GM23248 (cell line): ENCODE data around the gene ZNF606. TPM values are rescaled to one million over a fixed set of nuclear protein-coding genes. Genes with fewer than 3 reads are reported as not detected.
A peak's percentile ranks its signal among the peaks of the same experiment; 100 is the strongest.
"Not testable (repeated sequence)": the region's sequence is repeated elsewhere in the genome, so short reads cannot be mapped to it uniquely, and the experiment has no call there.

ENCODE experiments used
- DNase-seq: peaks from one replicate; pipeline ENCODE4 v3.0.0-alpha.2; 2015
- H2AFZ ChIP-seq: fragments of 200-600 bp; sonication (generic); 2 replicates; pipeline ENCODE4 v1.6.1; 2016; ENCODE audit warnings: antibody characterized with exemption
- H3F3A ChIP-seq: fragments of 200-600 bp; sonication (generic); 2 replicates; pipeline ENCODE4 v1.6.1; 2016; ENCODE audit warnings: mild to moderate bottlenecking, antibody characterized with exemption, mixed run types; ENCODE audit not compliant: insufficient read depth
- H3K27ac ChIP-seq: fragments of 200-600 bp; sonication (generic); 2 replicates; pipeline ENCODE4 v1.5.1; 2016; ENCODE audit warnings: mild to moderate bottlenecking
- H3K27me3 ChIP-seq: fragments of 200-600 bp; sonication (generic); replicated peaks from 2 replicates; pipeline ENCODE4 v1.6.1; 2016; ENCODE audit warnings: mild to moderate bottlenecking; ENCODE audit not compliant: insufficient read depth
- H3K36me3 ChIP-seq: fragments of 200-600 bp; sonication (generic); 2 replicates; pipeline ENCODE4 v1.6.1; 2016; ENCODE audit warnings: low read depth, mild to moderate bottlenecking
- H3K4me1 ChIP-seq: fragments of 200-600 bp; sonication (generic); 2 replicates; pipeline ENCODE4 v1.6.1; 2016; ENCODE audit warnings: mild to moderate bottlenecking; ENCODE audit not compliant: insufficient read depth
- H3K4me2 ChIP-seq: fragments of 200-600 bp; sonication (generic); one replicate; pipeline ENCODE4 v1.6.1; 2016; ENCODE audit warnings: mild to moderate bottlenecking; ENCODE audit not compliant: unreplicated experiment
- H3K4me3 ChIP-seq: fragments of 200-600 bp; sonication (generic); 2 replicates; pipeline ENCODE4 v1.5.1; 2016; ENCODE audit warnings: mild to moderate bottlenecking
- H3K79me2 ChIP-seq: fragments of 200-600 bp; sonication (generic); 2 replicates; pipeline ENCODE4 v1.6.1; 2016; ENCODE audit warnings: mild to moderate bottlenecking; ENCODE audit not compliant: insufficient read depth
- H3K9ac ChIP-seq: fragments of 200-600 bp; sonication (generic); 2 replicates; pipeline ENCODE4 v1.6.1; 2016; ENCODE audit warnings: mild to moderate bottlenecking
- H3K9me2 ChIP-seq: fragments of 200-600 bp; sonication (generic); 2 replicates; pipeline ENCODE4 v1.6.1; 2016; ENCODE audit warnings: mixed run types, mild to moderate bottlenecking, moderate library complexity; ENCODE audit not compliant: insufficient read depth
- H3K9me3 ChIP-seq: fragments of 200-600 bp; sonication (generic); one replicate; pipeline ENCODE4 v1.6.1; 2017; ENCODE audit warnings: low read depth
- H4K20me1 ChIP-seq: fragments of 200-600 bp; sonication (generic); 2 replicates; pipeline ENCODE4 v1.6.0; 2016; ENCODE audit not compliant: insufficient read depth
- EZH2 ChIP-seq: fragments of 200-600 bp; sonication (generic); IDR thresholded peaks from 2 replicates; pipeline ENCODE4 v1.6.1; 2018; ENCODE audit warnings: antibody characterized with exemption, mild to moderate bottlenecking; ENCODE audit not compliant: insufficient read depth, poor library complexity, severe bottlenecking
- EZH2phosphoT487 ChIP-seq: fragments of 200-600 bp; sonication (generic); IDR thresholded peaks from 2 replicates; pipeline ENCODE4 v1.6.1; 2018; ENCODE audit warnings: antibody characterized with exemption, moderate library complexity, mild to moderate bottlenecking, low read depth; ENCODE audit not compliant: insufficient read depth
- WGBS, 2 experiments: methylation state at CpG; one replicate each; pipeline ENCODE4 v1.1.6; 2015 to 2017; ENCODE audit warnings: low lambda C conversion rate in 2 of 2, low coverage in 1 of 2; ENCODE audit errors: missing lambda C conversion rate in 2 of 2; 5-methylcytosine and 5-hydroxymethylcytosine counted together
- in situ Hi-C: fragments of 300-500 bp; cut with MboI; formaldehyde crosslinking; loops from 2 replicates; pipeline ENCODE4 v1.15.0; 2020
- polyA plus RNA-seq: library from polyadenylated mRNA; unstranded; fragments of >200 nt; fragmentation: Nextera tagmentation; extraction: Ambion mirVana; gene quantifications from 2 replicates; pipeline ENCODE4 v1.2.1, GENCODE V29; 2016
- total RNA-seq: library from RNA; depleted of rRNA; stranded (reverse); fragments of >200 nt; shearing (Covaris generic); gene quantifications from 2 replicates; pipeline ENCODE4 v1.2.3, GENCODE V29; 2014

ZNF606 gene
- total and polyA plus RNA-seq, 2 experiments from 2014 or later, result 8.1 to 15.0 TPM

GRCh38 chr19:58009666-58010301 lies 7.2 kb upstream of the ZNF606 start:
- no peak for TF ChIP-seq EZH2
- no peak for TF ChIP-seq EZH2phosphoT487
- Histone ChIP-seq H3K79me2 (peaks cover 5% of the 10 kb centered on the region), H3K36me3 (peaks cover 26% of the 10 kb centered on the region), H3K9ac (peak overlapping the region; percentile 76), H3K27me3 (no peaks in the 10 kb centered on the region), H4K20me1 (no peaks in the 10 kb centered on the region), H3K27ac (peak overlapping the region; percentile 68), H3F3A (peaks cover 6% of the 10 kb centered on the region; the same call in 1 of the 2 replicates), H3K9me2 (no peaks in the 10 kb centered on the region), H3K4me1 (no peaks in the 10 kb centered on the region), H3K4me2 (peak overlapping the region; percentile 84), H3K9me3 (no peaks in the 10 kb centered on the region), H2AFZ (peak overlapping the region; percentile 83), H3K4me3 (peak overlapping the region; percentile 73)
- DNase-seq, result peak; percentile 89
- in situ Hi-C loops, result no loop called here
- 14 to 15% methylated on average over 41 of the region's 41 CpGs for WGBS, 2 experiments

GRCh38 chr19:58009301-58009665 lies 6.7 kb upstream of the ZNF606 start:
- H3K4me1 ChIP-seq, result no peaks in the 10 kb centered on the region
- H3K9me2 ChIP-seq, result no peaks in the 10 kb centered on the region
- H3K79me2 ChIP-seq, result peaks cover 8% of the 10 kb centered on the region
- peak overlapping the region; percentile 84 for H3K4me2 ChIP-seq
- H3K36me3 ChIP-seq, result peaks cover 31% of the 10 kb centered on the region
- WGBS, 2 experiments, result 2 to 4% methylated on average over 18 to 21 of the region's 21 CpGs
- no peak for TF ChIP-seq EZH2phosphoT487
- TF ChIP-seq EZH2, result no peak
- no peaks in the 10 kb centered on the region for H3K27me3 ChIP-seq
- peak overlapping the region; percentile 76 for H3K9ac ChIP-seq
- in situ Hi-C loops, result no loop called here
- peak overlapping the region; percentile 68 for H3K27ac ChIP-seq
- DNase-seq, result no peak
- peaks cover 6% of the 10 kb centered on the region; the same call in 1 of the 2 replicates for H3F3A ChIP-seq
- H3K9me3 ChIP-seq, result no peaks in the 10 kb centered on the region
- H2AFZ ChIP-seq, result peak overlapping the region; percentile 83
- no peaks in the 10 kb centered on the region for H4K20me1 ChIP-seq
- peak overlapping the region; percentile 73 for H3K4me3 ChIP-seq

GRCh38 chr19:58008877-58009276 lies 6.3 kb upstream of the ZNF606 start:
- in situ Hi-C loops, result not testable (repeated sequence)
- DNase-seq, result peak; percentile 16

GRCh38 chr19:58007285-58007684 lies 4.7 kb upstream of the ZNF606 start:
- H3K4me3 ChIP-seq, result no peak overlapping the region
- H3K9ac ChIP-seq, result no peak overlapping the region
- no peaks in the 10 kb centered on the region for H3K9me2 ChIP-seq
- H3K27ac ChIP-seq, result no peak overlapping the region
- peaks cover 6% of the 10 kb centered on the region; the same call in 1 of the 2 replicates for H3F3A ChIP-seq
- no peaks in the 10 kb centered on the region for H3K4me1 ChIP-seq
- DNase-seq, result no peak
- H3K27me3 ChIP-seq, result no peaks in the 10 kb centered on the region
- H4K20me1 ChIP-seq, result no peaks in the 10 kb centered on the region
- peaks cover 40% of the 10 kb centered on the region for H3K36me3 ChIP-seq
- no peaks in the 10 kb centered on the region for H3K9me3 ChIP-seq
- in situ Hi-C loops, result no loop called here
- no peak overlapping the region for H3K4me2 ChIP-seq
- peaks cover 22% of the 10 kb centered on the region for H3K79me2 ChIP-seq
- TF ChIP-seq EZH2phosphoT487 (no peak), EZH2 (no peak)
- 43 to 56% methylated on average over 1 of the region's 1 CpG for WGBS, 2 experiments
- H2AFZ ChIP-seq, result no peak overlapping the region

More at GRCh38 chr19:58008877-58009276, 6.3 kb upstream of the ZNF606 start:
- Histone ChIP-seq H3K79me2 (peaks cover 12% of the 10 kb centered on the region), H3K4me2 (peak overlapping the region; percentile 84), H2AFZ (peak overlapping the region; percentile 83; the same call in 1 of the 2 replicates), H3K27ac (peak overlapping the region; percentile 68), H3K9ac (peak overlapping the region; percentile 76), H3K4me3 (peak overlapping the region; percentile 73), H3K36me3 (peaks cover 35% of the 10 kb centered on the region)
- H3K27me3 ChIP-seq, H3K4me1 ChIP-seq, H3F3A ChIP-seq, H3K9me3 ChIP-seq, H3K9me2 ChIP-seq, H4K20me1 ChIP-seq: not testable (repeated sequence)
- 60% methylated on average over 10 of the region's 10 CpGs for WGBS, 2 experiments
